ENCODE data around the gene ZBTB7C.

ZBTB7C gene

DNA sequence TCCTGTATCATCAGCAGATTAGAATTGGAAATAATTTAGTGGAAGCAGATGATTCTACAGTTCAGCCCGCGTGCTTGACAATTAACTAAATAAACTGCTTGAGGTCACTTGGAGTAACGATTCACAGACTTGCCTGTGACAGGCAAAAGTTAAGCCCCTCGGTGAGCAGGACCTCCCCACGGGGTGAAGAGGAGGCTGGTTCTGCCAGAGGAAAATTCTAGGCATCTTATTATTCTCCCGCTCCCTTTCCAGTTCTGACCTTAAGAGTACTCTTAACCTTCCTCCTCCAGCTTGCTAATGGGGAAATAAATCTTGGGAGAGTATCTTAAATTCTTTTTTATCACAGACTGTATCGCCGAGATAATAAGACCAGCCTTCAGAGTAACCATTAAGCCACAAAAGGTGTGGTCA is 309.0 kb downstream of the ZBTB7C start:
- no peak for DNase-seq (ENCODE audit: low read depth in 2 of 2, low spot score in 1 of 2)

- no peak for DNase-seq (ENCODE audit: low read depth in 2 of 2, low spot score in 1 of 2)
These were observed 309.6 kb downstream of the ZBTB7C start for GRCh38 chr18:48099481-48100164.

GRCh38 chr18:48098538-48098937 is 310.6 kb downstream of the ZBTB7C start:
- DNase-seq (ENCODE audit: low read depth in 2 of 2, low spot score in 1 of 2): no peak

- no peak for DNase-seq (ENCODE audit: low read depth in 2 of 2, low spot score in 1 of 2)
These were observed 311.2 kb downstream of the ZBTB7C start for GRCh38 chr18:48098007-48098406.

DNA sequence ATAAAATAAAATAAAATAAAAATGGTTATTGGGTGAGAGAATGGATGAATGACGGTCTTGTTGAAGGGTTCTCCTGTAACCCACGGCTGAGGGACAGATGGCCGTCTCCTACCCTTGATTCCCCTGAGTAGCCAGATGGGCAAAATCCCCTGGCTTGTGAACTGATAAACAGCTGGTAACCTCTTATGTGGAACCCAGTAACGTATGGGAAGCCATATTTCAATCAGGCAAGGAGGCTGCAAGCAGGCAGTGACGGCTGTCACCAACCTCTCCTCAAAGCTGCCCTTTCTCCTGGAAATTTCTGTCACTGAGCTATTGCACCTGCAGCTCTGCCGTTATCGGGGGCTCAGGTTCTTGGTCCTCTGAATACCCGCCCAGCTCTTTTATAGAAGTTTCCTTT is 313.5 kb downstream of the ZBTB7C start:
- DNase-seq (ENCODE audit: low read depth in 2 of 2, low spot score in 1 of 2): no peak

DNA sequence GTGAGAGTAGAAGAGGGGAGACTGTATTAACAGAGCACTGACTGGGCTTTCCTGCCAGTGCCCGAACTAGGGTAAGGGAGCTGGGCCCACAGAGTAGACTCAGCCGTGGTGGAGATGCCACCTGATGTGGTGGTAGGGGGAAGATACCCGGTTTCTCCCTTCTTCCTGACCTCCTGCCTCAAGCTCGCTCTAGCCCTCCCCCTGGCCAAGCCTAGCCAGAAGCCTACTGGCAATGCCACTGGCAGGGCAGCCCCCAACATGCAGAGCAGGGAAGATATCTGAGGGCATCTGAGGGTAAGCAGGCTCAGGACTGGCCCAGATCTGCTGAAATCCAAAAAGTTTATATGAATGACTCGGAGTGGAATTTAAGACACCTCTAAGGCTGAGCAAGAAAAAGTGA is 316.1 kb downstream of the ZBTB7C start:
- DNase-seq (ENCODE audit: low read depth in 2 of 2, low spot score in 1 of 2): no peak

- no peak for DNase-seq (ENCODE audit: low read depth in 2 of 2, low spot score in 1 of 2)
These were observed 317.2 kb downstream of the ZBTB7C start for GRCh38 chr18:48091869-48092497.

GRCh38 chr18:48090702-48091101 is 318.5 kb downstream of the ZBTB7C start:
- DNase-seq (ENCODE audit: low read depth in 2 of 2, low spot score in 1 of 2): no peak

DNA sequence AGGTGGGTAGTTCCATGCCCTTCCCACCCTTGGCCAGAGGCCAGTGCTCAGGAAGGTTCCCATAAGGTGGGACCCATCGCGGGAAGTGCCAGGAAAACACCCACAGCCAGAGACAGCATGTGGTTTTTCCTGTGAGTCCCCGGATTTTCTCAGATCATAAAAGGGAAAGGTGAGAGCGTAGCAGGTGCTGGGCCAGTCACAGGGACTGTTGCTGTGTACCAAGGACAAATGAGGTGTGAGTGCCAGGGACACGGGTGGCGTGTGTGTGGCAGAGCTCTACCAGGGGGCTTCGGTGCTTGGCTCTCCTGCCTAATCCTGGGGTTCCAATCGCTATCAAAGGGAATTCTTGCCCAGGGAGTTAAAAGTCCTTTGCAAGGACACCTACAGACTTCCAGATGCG is 319.2 kb downstream of the ZBTB7C start:
- no peak for DNase-seq (ENCODE audit: low read depth in 2 of 2, low spot score in 1 of 2)

DNA sequence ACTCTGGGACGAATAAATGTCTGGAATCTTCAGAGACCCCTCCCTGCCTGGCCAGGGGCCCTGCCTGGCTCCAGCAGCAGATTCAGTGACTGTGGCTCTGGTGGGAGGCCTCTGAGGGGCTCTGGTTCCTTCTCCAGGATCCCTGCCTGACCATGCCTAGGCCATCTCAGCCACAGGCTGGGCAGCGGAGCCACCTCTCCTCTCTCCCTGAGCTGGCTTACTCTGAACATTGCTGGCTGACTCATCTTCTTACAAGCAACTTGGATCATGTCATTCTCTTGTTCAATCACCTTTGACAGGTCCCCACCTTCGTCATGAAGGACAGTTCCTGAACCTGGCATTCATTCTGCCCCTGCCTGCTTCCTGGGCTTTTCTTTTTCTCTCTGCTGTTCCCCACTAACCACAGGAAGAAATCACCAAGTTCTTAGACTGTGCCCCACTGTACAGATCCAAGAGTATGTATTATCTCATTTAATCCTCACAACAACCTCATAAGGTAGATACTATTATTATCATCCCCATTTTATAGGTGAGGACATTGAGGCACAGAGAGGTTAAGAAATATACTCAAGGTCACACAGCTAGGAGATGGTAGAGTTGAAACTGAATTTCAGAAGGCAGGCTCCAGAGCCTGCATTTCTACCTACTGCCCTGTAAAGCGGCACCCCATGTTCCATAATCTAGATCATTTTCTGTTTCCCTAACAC is 323.2 kb downstream of the ZBTB7C start:
- no peak for DNase-seq (ENCODE audit: low read depth in 2 of 2, low spot score in 1 of 2)

DNA sequence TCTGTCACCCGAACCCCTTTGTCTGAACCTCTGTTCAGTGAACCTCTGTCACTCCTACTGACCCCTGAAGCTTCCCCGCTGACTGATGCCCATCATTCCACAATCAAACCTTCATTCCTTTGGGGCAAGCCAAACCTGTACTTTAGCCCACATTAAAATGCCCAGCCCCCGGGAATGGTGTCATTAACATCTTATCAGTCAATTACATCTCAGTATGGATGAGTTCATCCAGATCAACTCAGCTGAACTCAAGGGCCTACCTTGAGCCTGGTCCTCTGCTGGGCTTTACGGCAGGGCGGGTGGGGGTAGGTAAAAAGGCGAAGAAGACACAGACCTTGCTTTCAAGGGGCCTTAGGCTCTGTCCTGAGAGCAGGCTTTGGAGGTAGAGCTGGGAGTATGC is 324.3 kb downstream of the ZBTB7C start:
- no peak for DNase-seq (ENCODE audit: low read depth in 2 of 2, low spot score in 1 of 2)

GRCh38 chr18:48084041-48084757 is 325.0 kb downstream of the ZBTB7C start:
- no peak for DNase-seq (ENCODE audit: low read depth in 2 of 2, low spot score in 1 of 2)

DNA sequence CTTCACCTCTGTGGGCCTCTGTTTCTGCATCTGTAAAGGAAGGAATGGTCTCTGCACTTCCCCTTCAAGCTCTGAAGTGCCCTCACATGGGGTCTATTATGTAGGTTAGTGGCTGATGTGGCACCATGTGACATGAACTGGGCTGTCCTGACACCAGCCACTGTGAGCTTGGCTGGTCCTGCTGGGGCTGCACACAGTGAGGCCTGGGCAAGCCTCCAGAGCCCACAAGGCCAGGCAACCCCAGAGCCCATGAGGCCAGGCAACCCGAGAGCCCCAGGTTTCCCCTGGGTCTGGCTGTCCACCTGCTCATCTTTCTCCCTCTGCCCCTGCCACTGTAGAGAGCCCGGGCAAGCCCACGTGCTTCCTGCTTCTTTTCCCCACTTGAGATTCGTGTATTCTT is 328.6 kb downstream of the ZBTB7C start:
- DNase-seq (ENCODE audit: low read depth in 2 of 2, low spot score in 1 of 2): no peak

- no peak for DNase-seq (ENCODE audit: low read depth in 2 of 2, low spot score in 1 of 2)
These were observed 329.3 kb downstream of the ZBTB7C start for GRCh38 chr18:48079885-48080284.

GRCh38 chr18:48078448-48078847 is 330.7 kb downstream of the ZBTB7C start:
- DNase-seq (ENCODE audit: low read depth in 2 of 2, low spot score in 1 of 2): no peak

DNA sequence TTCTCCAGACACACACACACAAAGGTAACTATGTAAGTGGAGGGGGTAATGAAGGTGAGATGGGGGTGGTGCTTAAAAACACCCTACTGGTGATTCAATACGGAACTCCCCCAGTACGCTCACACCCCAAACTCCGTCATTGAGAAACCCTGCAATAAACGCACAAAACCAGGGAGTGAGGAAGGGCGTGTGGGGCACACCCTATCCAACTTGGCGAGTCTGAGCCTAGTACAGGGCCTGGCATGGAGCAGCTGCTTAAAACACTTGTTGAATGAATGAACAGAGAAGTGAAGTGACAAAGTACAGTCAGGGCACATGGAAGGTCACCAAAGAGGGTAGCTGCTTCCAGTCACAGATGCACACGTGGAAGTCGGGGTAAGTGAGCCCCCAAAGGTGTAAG is 331.9 kb downstream of the ZBTB7C start:
- no peak for DNase-seq (ENCODE audit: low read depth in 2 of 2, low spot score in 1 of 2)

DNA sequence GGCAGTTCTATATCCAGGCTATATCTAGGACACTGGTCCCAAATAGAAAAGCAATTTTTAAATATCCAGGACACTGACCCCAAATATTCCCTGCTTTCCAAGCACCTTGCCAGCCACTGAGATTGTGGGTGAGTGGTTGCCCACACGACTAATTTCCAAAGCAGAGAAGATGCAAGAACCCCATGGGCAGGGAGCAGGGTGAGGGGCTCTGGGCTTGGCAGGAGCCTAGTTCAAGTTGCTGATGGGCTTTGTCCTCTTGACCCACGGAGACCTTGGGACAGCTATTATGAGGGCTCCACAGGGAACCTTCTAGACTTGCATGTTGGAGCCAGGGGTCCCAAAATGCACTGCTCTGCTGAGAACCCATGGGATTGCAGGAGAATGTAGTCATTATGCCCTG is 332.7 kb downstream of the ZBTB7C start:
- DNase-seq (ENCODE audit: low read depth in 2 of 2, low spot score in 1 of 2): no peak

- DNase-seq (ENCODE audit: low read depth in 2 of 2, low spot score in 1 of 2): no peak
These were observed 333.5 kb downstream of the ZBTB7C start for GRCh38 chr18:48075707-48076093.

DNA sequence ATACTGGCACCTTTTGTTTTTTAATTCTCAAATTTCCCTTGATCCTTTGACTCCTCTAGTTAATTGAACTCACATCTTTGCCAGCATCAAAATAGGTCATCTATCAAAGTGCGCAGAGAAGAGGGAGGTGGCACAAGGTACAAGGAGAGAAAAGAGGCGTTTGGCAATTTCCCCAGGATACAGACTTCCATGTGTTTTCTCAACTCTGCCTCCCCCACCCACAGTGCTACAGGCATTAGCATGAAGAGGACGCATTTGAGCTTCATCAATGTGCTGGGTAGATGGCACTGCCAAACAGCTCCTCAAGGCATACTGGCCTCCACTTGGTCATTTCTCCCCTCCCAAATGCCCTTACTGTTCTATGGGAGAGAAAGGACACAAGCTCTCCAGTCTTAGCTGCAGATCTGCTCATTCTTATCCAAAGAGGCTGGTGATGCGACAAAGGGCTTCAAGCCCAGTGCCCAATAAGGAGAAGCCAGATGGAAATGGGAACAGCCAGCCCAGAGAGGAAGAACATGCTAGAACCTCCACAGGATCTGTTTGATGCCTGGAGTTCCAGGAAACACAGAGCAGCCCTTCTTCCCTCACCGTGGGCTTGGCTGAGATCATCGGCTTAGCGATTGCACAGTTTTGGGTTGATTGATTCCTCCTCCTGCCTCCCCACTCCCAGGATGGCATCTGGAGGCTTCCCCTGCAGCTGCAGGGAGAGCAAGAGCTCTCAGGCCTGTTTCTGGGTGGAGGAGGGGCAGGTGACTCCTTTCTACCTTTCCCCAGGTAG is 334.1 kb downstream of the ZBTB7C start:
- no peak for DNase-seq (ENCODE audit: low read depth in 2 of 2, low spot score in 1 of 2)

DNA sequence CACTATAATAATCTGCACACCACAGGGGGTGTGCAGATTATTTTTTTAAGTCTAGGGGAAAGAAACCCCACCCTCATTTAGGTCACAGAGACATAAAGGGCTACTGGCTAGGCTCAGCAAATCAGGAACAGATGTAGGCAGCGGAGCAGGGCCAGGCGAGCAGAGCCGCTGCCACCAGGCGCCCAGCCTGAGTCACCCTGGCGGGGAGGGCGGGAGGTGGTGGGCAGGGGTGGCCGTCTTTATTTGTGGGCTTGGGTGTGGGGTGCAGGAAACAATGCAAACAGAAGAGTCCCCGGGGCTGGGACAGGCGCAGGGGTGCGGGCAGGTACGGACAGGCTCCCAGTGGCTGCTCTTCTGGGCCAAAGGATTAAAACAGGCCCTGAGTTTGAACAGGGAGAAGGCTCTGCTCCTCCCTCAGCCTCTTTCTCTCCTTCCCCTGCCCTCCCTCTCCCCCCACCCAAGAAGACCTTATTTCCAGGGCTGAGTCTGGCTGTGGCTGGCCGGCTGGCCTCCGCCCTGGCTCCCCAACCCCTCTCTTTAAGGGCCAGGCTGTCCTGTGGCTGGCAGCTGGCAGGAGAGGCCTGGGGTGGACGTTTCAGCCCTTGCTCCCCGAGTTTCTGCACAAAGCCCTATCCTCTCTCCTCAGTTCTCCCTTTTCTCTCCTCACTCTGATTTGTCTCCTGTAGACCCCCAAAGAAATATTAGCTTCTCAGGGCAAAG is 335.8 kb downstream of the ZBTB7C start:
- DNase-seq (ENCODE audit: low read depth in 2 of 2, low spot score in 1 of 2): no peak

All from stimulated activated CD8-positive, alpha-beta memory T cell treated with anti-CD3 and anti-CD28 coated beads, Interleukin-4, amount 100 ng/mL, for 4 hours (primary cell).